Karpas-422 (cell line): Measurements from ENCODE around the gene GNAQ. TPM values are rescaled to one million over a fixed set of nuclear protein-coding genes. Genes with fewer than 3 reads are reported as not detected.

ENCODE experiments used
- DNase-seq: peaks from one replicate; pipeline ENCODE4 v3.0.0-alpha.2; 2015
- H2AFZ ChIP-seq: fragments of 200-600 bp; sonication (generic); 2 replicates; pipeline ENCODE4 v1.6.1; 2014; ENCODE audit warnings: antibody characterized with exemption, low read length, mixed read lengths
- H3K27ac ChIP-seq: fragments of 200-600 bp; sonication (generic); 2 replicates; pipeline ENCODE4 v1.5.1; 2014; ENCODE audit warnings: mild to moderate bottlenecking, low read length, moderate library complexity
- H3K27me3 ChIP-seq: fragments of 200-600 bp; sonication (generic); 2 replicates; pipeline ENCODE4 v1.6.1; 2014; ENCODE audit warnings: low read length, mixed read lengths
- H3K36me3 ChIP-seq: fragments of 200-600 bp; sonication (generic); 2 replicates; pipeline ENCODE4 v1.6.1; 2014; ENCODE audit warnings: low read length, mixed read lengths; ENCODE audit not compliant: insufficient read depth
- H3K4me1 ChIP-seq: fragments of 200-600 bp; sonication (generic); 2 replicates; pipeline ENCODE4 v1.6.1; 2014; ENCODE audit warnings: mild to moderate bottlenecking, low read length, mixed read lengths
- H3K4me2 ChIP-seq: fragments of 200-600 bp; sonication (generic); 2 replicates; pipeline ENCODE4 v1.6.1; 2014; ENCODE audit warnings: low read length, low read depth, mild to moderate bottlenecking; ENCODE audit not compliant: poor library complexity, severe bottlenecking
- H3K4me3 ChIP-seq: fragments of 200-600 bp; sonication (generic); 2 replicates; pipeline ENCODE4 v1.5.1; 2014; ENCODE audit warnings: mild to moderate bottlenecking, antibody characterized with exemption, low read length, mixed read lengths
- H3K79me2 ChIP-seq: fragments of 200-600 bp; sonication (generic); 2 replicates; pipeline ENCODE4 v1.6.1; 2014; ENCODE audit warnings: mild to moderate bottlenecking, low read length, mixed read lengths
- H3K9ac ChIP-seq: fragments of 200-600 bp; sonication (generic); 2 replicates; pipeline ENCODE4 v1.6.0; 2014; ENCODE audit warnings: low read length
- H3K9me2 ChIP-seq: fragments of 200-600 bp; sonication (generic), shearing (Covaris generic); replicated peaks from 2 replicates; pipeline ENCODE4 v1.6.0; 2014; ENCODE audit warnings: mild to moderate bottlenecking, low read length, moderate library complexity; ENCODE audit not compliant: insufficient read depth
- H3K9me3 ChIP-seq: fragments of 300-700, 200-600 bp; sonication (generic); 2 replicates; pipeline ENCODE4 v1.6.1; 2014; ENCODE audit warnings: low read length, mixed read lengths
- H4K20me1 ChIP-seq: fragments of 200-600 bp; sonication (generic); 2 replicates; pipeline ENCODE4 v1.6.1; 2014; ENCODE audit warnings: mild to moderate bottlenecking, antibody characterized with exemption, low read length, low read depth; ENCODE audit not compliant: insufficient read depth
- total RNA-seq: library from RNA; depleted of rRNA; stranded (reverse); fragments of >200 nt; shearing (Covaris generic); gene quantifications from 2 replicates; pipeline ENCODE4 v1.2.3, GENCODE V29; 2014; ENCODE audit warnings: low replicate concordance

Gene GNAQ
- total RNA-seq, 1 experiment from 2014 or later: not detected

DNA sequence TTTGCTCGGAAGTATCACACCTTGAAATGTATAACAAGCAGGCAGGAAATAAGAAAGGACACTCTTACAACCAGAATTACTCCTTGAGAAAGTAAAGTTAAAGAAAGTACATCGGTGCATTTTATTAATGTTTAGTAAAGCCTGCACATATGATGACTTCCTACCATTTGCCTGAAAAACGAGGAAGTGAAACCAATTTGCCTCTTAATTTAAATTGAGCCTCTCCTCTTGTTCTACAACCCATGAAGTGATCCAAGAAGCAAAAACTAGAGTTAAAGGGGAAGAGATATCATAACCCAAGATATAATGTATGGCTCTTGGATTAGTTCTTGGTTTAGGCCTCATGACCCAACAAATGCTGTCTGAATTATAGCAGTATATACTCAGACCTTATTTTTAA is 95.6 kb downstream of the GNAQ start:
- H3K4me1 ChIP-seq: peaks cover 20% of the 10 kb centered on the region
- H2AFZ ChIP-seq: no peak overlapping the region
- H3K79me2 ChIP-seq: no peaks in the 10 kb centered on the region
- peak overlapping the region; percentile 45 for H3K4me2 ChIP-seq
- H3K27ac ChIP-seq: no peak overlapping the region
- no peak overlapping the region for H3K9ac ChIP-seq
- no peaks in the 10 kb centered on the region for H3K27me3 ChIP-seq
- H3K9me2 ChIP-seq: no peaks in the 10 kb centered on the region
- H4K20me1 ChIP-seq: no peaks in the 10 kb centered on the region
- H3K4me3 ChIP-seq: peak overlapping the region; percentile 32; the same call in 1 of the 2 replicates
- peak; percentile 89 for DNase-seq
- H3K9me3 ChIP-seq: no peaks in the 10 kb centered on the region
- no peaks in the 10 kb centered on the region for H3K36me3 ChIP-seq

DNA sequence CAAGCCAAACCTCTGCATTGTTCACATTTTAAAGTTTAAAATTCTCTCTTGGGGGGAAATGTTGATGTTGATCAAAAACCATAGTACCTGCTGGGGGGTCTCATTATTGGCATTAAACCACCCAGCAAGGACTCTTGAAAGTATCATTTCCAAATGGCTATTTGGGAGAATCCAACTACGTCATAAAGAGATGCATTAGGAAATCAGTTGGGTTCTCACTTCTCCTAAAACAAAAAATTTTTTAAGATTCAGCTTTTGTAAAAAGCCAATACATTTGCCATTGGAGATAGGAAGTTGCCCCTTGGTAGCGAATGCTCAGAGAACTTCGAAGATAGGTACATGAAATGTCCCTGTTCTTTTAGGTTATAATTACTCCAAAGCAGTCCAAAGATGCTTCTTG is 96.4 kb downstream of the GNAQ start:
- DNase-seq: no peak
- Histone ChIP-seq H3K4me2 (peak overlapping the region; percentile 45), H3K4me3 (no peak overlapping the region), H3K36me3 (no peaks in the 10 kb centered on the region), H3K27me3 (no peaks in the 10 kb centered on the region), H3K79me2 (no peaks in the 10 kb centered on the region), H3K9ac (no peak overlapping the region), H2AFZ (no peak overlapping the region), H3K4me1 (peaks cover 20% of the 10 kb centered on the region), H3K9me3 (no peaks in the 10 kb centered on the region), H3K9me2 (no peaks in the 10 kb centered on the region), H4K20me1 (no peaks in the 10 kb centered on the region), H3K27ac (no peak overlapping the region)

GRCh38 chr9:77933976-77934375 is 97.6 kb downstream of the GNAQ start:
- Histone ChIP-seq H4K20me1 (no peaks in the 10 kb centered on the region), H3K4me3 (no peak overlapping the region), H3K4me2 (no peak overlapping the region), H3K36me3 (no peaks in the 10 kb centered on the region), H3K79me2 (no peaks in the 10 kb centered on the region), H2AFZ (no peak overlapping the region), H3K27ac (no peak overlapping the region), H3K27me3 (no peaks in the 10 kb centered on the region), H3K9ac (no peak overlapping the region), H3K4me1 (peaks cover 20% of the 10 kb centered on the region), H3K9me2 (no peaks in the 10 kb centered on the region), H3K9me3 (no peaks in the 10 kb centered on the region)
- no peak for DNase-seq

DNA sequence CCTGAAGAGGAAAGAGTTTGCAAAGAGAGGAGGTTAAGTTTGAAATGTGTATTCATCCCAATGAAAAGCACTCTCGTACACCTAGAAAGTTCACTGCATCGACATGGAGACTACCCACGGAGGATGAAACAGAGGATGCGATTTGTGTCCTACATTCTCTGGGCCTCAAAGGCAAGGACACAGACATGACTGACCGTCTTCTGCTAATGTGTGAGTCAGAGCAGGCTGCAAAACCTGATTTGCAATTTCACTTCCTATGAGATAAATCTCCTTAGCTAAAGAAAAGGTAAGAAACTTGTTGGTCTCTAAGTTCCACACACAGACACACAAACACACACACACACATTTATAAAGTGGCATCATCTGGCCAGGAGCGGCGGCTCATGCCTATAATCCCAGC is 98.6 kb downstream of the GNAQ start:
- H3K9me2 ChIP-seq: no peaks in the 10 kb centered on the region

DNA sequence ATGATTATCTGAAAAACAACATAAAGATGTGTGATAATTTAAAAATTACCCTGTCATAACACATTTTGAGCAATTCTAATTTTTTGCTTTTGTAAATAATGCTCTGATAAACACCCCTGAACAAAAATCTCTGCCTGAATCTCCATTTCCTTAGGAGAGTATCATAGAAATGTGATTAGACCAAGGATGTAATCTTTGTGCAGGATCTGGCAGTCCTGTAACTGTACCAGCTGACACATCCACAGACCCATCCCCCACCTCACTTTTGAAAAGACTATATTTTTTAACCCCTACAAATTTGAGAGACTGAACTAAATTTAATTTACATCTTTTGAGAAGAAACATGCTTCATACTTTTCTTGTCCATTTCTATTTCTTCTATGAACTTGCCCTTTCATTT is 101.7 kb downstream of the GNAQ start:
- Histone ChIP-seq H3K9me2 (no peaks in the 10 kb centered on the region), H3K79me2 (no peaks in the 10 kb centered on the region), H3K9me3 (no peaks in the 10 kb centered on the region), H3K36me3 (no peaks in the 10 kb centered on the region), H3K4me3 (no peak overlapping the region), H2AFZ (no peak overlapping the region), H3K9ac (no peak overlapping the region), H3K4me2 (no peak overlapping the region), H4K20me1 (no peaks in the 10 kb centered on the region), H3K27ac (no peak overlapping the region), H3K4me1 (peaks cover 2% of the 10 kb centered on the region), H3K27me3 (no peaks in the 10 kb centered on the region)
- DNase-seq: no peak

More for the DNA sequence above, 98.6 kb downstream of the GNAQ start:
- Histone ChIP-seq H3K27me3 (no peaks in the 10 kb centered on the region), H3K79me2 (no peaks in the 10 kb centered on the region), H3K36me3 (no peaks in the 10 kb centered on the region), H3K9me3 (no peaks in the 10 kb centered on the region), H3K4me3 (no peak overlapping the region), H4K20me1 (no peaks in the 10 kb centered on the region), H3K27ac (no peak overlapping the region), H3K4me1 (peaks cover 20% of the 10 kb centered on the region), H2AFZ (no peak overlapping the region), H3K9ac (no peak overlapping the region), H3K4me2 (no peak overlapping the region)
- no peak for DNase-seq

DNA sequence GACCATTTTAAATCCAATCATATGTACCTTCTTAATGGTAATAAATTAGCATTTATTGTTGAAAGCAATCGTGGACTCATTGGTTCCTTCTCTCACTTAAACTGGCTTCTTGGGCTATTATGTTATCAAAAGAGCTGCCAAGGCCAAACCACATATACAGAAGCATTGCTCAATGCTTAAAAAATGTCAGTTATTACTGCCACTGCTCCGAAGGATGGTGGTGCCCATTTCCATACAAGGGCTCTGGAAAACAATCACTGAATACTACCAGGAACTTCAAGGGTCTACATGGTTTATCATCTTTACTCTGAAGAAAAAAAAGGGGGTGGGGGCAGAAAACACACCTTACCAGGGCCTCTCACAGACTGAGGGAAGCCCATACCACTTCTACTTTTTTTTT is 104.3 kb downstream of the GNAQ start:
- Histone ChIP-seq H3K9me3 (no peaks in the 10 kb centered on the region), H3K27ac (no peak overlapping the region), H3K4me2 (no peak overlapping the region), H3K4me3 (no peak overlapping the region), H3K9me2 (no peaks in the 10 kb centered on the region), H4K20me1 (no peaks in the 10 kb centered on the region), H3K4me1 (no peaks in the 10 kb centered on the region), H3K27me3 (no peaks in the 10 kb centered on the region), H3K79me2 (no peaks in the 10 kb centered on the region), H3K9ac (no peak overlapping the region), H2AFZ (no peak overlapping the region), H3K36me3 (no peaks in the 10 kb centered on the region)
- DNase-seq: no peak

DNA sequence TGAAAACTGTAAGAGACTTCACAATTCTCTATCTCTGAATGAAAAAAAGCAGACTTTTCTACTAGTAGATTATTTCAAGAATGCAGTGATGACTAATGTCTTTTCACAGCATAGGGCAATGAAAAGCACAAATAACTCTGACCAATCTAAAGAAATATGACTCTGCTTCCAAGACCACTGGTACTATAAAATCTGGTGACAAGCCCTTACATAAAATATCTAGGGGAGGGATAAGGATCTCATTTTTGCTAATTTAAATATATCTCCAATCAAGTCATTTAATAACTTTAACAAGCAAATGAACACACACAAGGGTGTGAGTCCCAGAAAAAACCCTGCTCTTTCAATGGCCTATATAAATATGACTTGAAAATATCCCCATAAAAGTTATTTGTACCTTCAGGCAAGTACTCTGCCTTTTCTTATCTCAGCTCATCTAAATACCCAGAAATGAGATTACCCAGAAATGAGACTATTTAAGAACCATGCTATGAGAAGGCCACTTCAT is 105.2 kb downstream of the GNAQ start:
- Histone ChIP-seq H3K27me3 (no peaks in the 10 kb centered on the region), H3K9me3 (no peaks in the 10 kb centered on the region), H3K4me3 (no peak overlapping the region), H3K36me3 (no peaks in the 10 kb centered on the region), H3K4me1 (no peaks in the 10 kb centered on the region), H3K79me2 (no peaks in the 10 kb centered on the region), H2AFZ (no peak overlapping the region), H4K20me1 (no peaks in the 10 kb centered on the region), H3K27ac (no peak overlapping the region), H3K9ac (no peak overlapping the region), H3K9me2 (no peaks in the 10 kb centered on the region), H3K4me2 (no peak overlapping the region)
- DNase-seq: no peak

DNA sequence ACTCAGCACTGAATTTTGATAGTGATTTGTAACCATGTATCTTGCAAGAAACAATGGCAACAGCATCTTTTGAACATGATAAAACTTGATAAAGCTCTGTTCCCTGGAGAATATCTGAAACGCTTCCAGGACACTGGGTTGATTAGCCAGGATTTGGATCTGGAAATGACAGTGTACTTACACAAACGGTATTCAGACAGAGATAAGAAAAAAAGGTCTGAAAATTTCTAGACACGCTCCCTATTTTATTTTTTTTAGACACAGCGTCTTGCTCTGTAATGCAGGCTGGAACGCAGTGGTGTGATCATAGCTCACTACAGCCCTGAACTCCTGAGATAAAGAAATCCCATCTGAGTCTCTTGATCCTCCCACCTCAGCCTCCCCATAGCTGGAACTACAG is 109.0 kb downstream of the GNAQ start:
- Histone ChIP-seq H3K36me3 (no peaks in the 10 kb centered on the region), H3K79me2 (no peaks in the 10 kb centered on the region), H3K9me2 (no peaks in the 10 kb centered on the region), H3K4me2 (no peak overlapping the region), H3K27ac (no peak overlapping the region), H4K20me1 (no peaks in the 10 kb centered on the region), H2AFZ (no peak overlapping the region), H3K4me1 (no peaks in the 10 kb centered on the region), H3K9ac (no peak overlapping the region), H3K4me3 (no peak overlapping the region), H3K27me3 (no peaks in the 10 kb centered on the region), H3K9me3 (no peaks in the 10 kb centered on the region)
- DNase-seq: no peak

DNA sequence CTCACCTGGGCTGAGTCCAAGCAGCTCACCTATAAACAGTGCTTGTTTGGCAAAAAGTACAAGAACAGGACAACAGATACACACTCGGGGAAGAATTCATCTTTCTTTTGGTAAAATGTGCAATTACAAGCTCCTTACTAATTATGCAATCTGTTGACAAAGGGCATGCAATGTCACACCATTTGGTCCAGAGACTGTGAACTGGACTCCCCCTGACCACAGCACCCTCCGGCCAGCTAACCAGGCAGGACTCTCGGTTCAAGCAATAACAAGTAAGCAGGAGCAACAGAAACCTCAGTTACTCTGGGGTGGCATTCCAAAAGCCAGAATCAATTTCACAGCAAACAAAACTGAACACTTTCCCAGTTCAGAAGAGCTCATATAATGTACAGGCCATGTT is 113.8 kb downstream of the GNAQ start:
- H3K9me2 ChIP-seq: no peaks in the 10 kb centered on the region
- H2AFZ ChIP-seq: no peak overlapping the region
- DNase-seq: no peak
- H3K4me1 ChIP-seq: no peaks in the 10 kb centered on the region
- no peak overlapping the region for H3K4me3 ChIP-seq
- H3K9ac ChIP-seq: no peak overlapping the region
- H3K36me3 ChIP-seq: no peaks in the 10 kb centered on the region
- no peak overlapping the region for H3K4me2 ChIP-seq
- no peaks in the 10 kb centered on the region for H4K20me1 ChIP-seq
- H3K79me2 ChIP-seq: no peaks in the 10 kb centered on the region
- H3K9me3 ChIP-seq: no peaks in the 10 kb centered on the region
- no peak overlapping the region for H3K27ac ChIP-seq
- no peaks in the 10 kb centered on the region; the same call in 1 of the 2 replicates for H3K27me3 ChIP-seq
